GM23338 (cell line): ENCODE data around the gene LAP3.

ENCODE experiments used
- EZH2 ChIP-seq: fragments of 200-600 bp; sonication (generic); IDR thresholded peaks from one replicate; pipeline ENCODE4 v1.8.0; 2017; ENCODE audit warnings: antibody characterized with exemption, mild to moderate bottlenecking, low read depth; ENCODE audit not compliant: unreplicated experiment
- EZH2phosphoT487 ChIP-seq: fragments of 200-600 bp; sonication (generic); IDR thresholded peaks from one replicate; pipeline ENCODE4 v1.8.1; 2018; ENCODE audit warnings: antibody characterized with exemption; ENCODE audit not compliant: unreplicated experiment
- POLR2AphosphoS5 ChIP-seq: IDR thresholded peaks from 2 replicates; pipeline ENCODE4 v1.6.1; 2016; ENCODE audit warnings: antibody characterized with exemption, low read depth
- STAT1 ChIP-seq: IDR thresholded peaks from one replicate; pipeline ENCODE4 v1.6.1; 2016; ENCODE audit warnings: antibody characterized with exemption; ENCODE audit not compliant: unreplicated experiment
- TF ChIP-seq, protein P1 (sequence below), 2 experiments: fragments of 200-600 bp in 1 of 2; sonication (generic) in 1 of 2; conservative IDR thresholded peaks; 2 replicates each; pipeline versions ENCODE4 v1.5.1 to v1.6.1; 2016 to 2017; ENCODE audit warnings: antibody characterized with exemption in 2 of 2, low read depth in 2 of 2, mild to moderate bottlenecking in 2 of 2, moderate library complexity in 1 of 2
- TF ChIP-seq, protein P2 (sequence below): IDR thresholded peaks from one replicate; pipeline ENCODE4 v1.6.1; 2018; ENCODE audit warnings: antibody characterized with exemption; ENCODE audit not compliant: unreplicated experiment

GRCh38 chr4:17544205-17544604 is 32.8 kb upstream of the LAP3 start:
- TF ChIP-seq, protein P1, sequence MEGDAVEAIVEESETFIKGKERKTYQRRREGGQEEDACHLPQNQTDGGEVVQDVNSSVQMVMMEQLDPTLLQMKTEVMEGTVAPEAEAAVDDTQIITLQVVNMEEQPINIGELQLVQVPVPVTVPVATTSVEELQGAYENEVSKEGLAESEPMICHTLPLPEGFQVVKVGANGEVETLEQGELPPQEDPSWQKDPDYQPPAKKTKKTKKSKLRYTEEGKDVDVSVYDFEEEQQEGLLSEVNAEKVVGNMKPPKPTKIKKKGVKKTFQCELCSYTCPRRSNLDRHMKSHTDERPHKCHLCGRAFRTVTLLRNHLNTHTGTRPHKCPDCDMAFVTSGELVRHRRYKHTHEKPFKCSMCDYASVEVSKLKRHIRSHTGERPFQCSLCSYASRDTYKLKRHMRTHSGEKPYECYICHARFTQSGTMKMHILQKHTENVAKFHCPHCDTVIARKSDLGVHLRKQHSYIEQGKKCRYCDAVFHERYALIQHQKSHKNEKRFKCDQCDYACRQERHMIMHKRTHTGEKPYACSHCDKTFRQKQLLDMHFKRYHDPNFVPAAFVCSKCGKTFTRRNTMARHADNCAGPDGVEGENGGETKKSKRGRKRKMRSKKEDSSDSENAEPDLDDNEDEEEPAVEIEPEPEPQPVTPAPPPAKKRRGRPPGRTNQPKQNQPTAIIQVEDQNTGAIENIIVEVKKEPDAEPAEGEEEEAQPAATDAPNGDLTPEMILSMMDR (conservative IDR thresholded peaks at IDR 0.05; ENCODE audit: low read depth in 2 of 2), result no peak
- TF ChIP-seq POLR2AphosphoS5, result no peak
- no peak for TF ChIP-seq STAT1
- TF ChIP-seq EZH2, result no peak
- TF ChIP-seq, protein P2, sequence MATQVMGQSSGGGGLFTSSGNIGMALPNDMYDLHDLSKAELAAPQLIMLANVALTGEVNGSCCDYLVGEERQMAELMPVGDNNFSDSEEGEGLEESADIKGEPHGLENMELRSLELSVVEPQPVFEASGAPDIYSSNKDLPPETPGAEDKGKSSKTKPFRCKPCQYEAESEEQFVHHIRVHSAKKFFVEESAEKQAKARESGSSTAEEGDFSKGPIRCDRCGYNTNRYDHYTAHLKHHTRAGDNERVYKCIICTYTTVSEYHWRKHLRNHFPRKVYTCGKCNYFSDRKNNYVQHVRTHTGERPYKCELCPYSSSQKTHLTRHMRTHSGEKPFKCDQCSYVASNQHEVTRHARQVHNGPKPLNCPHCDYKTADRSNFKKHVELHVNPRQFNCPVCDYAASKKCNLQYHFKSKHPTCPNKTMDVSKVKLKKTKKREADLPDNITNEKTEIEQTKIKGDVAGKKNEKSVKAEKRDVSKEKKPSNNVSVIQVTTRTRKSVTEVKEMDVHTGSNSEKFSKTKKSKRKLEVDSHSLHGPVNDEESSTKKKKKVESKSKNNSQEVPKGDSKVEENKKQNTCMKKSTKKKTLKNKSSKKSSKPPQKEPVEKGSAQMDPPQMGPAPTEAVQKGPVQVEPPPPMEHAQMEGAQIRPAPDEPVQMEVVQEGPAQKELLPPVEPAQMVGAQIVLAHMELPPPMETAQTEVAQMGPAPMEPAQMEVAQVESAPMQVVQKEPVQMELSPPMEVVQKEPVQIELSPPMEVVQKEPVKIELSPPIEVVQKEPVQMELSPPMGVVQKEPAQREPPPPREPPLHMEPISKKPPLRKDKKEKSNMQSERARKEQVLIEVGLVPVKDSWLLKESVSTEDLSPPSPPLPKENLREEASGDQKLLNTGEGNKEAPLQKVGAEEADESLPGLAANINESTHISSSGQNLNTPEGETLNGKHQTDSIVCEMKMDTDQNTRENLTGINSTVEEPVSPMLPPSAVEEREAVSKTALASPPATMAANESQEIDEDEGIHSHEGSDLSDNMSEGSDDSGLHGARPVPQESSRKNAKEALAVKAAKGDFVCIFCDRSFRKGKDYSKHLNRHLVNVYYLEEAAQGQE, result no peak
- no peak for TF ChIP-seq EZH2phosphoT487
